ENCODE measurements around the gene MCF2L. TPM values are rescaled to one million over a fixed set of nuclear protein-coding genes. Genes with fewer than 3 reads are reported as not detected.

The MCF2L gene
- total and polyA plus RNA-seq, 10 of the 15 experiments (the other 5 are each of a cell fraction or from before 2014, with no cell fraction given), result 0.06 to 1.1 (median 0.21) TPM; not detected in 2

DNA sequence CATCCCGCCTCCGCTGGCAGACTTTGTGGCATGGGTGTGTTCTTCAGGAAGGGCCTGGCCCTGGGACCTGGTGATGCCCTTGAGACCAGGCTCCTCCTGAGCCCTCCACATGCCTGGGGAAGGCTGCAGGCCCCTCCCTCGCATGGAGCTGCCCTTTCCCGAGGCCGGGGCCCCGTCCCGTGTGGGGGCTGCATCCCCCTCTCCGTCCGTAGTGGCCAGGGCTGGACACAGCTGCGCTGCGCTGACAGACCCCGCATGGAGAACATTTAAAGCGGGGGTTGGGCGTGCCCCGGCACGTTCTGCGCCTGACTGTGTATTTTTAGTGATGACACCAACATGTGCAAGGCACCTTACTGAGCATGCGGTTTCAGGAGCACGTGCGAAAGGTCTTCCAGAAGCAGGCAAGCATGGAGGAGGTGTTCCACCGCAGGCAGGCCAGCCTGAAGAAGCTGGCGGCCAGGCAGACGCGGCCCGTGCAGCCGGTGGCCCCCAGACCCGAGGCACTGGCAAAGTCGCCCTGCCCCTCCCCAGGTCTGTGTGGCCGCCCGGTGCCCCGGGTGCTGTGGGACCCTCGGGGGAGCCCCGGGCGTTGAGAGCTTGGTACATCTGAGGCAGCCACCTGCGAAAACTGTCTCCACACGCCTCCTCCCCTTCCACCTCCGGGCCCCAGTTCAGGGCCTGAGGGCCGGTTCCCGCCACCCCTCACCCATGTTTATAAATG is 107.8 kb downstream of the MCF2L start:
- Histone ChIP-seq H3K27me3 (replicated peaks in 1 of 2; ENCODE audit: control insufficient read depth in 2 of 2, insufficient read depth in 2 of 2, low read length in 1 of 2) (no peaks in the 10 kb centered on the region), H4K20me1 (ENCODE audit: control insufficient read depth, insufficient read depth) (no peaks in the 10 kb centered on the region), H3K9me3 (replicated peaks; ENCODE audit: control insufficient read depth, insufficient read depth, low read length) (no peaks in the 10 kb centered on the region), H3K4me1 (ENCODE audit: control insufficient read depth, insufficient read depth, low read length) (no peaks in the 10 kb centered on the region), H3K36me3 (ENCODE audit: control insufficient read depth in 2 of 2, insufficient read depth in 2 of 2, low read length in 1 of 2) (no peaks in the 10 kb centered on the region), H2AFZ (ENCODE audit: control insufficient read depth, low read depth, low read length) (no peak overlapping the region), H3K4me2 (ENCODE audit: control insufficient read depth, insufficient read depth) (no peak overlapping the region), H3K9ac (ENCODE audit: control insufficient read depth, insufficient read depth, low read length) (no peak overlapping the region), H3K27ac (ENCODE audit: control insufficient read depth, insufficient read depth) (no peak overlapping the region), H3K4me3 (no peak overlapping the region), H3K79me2 (ENCODE audit: control insufficient read depth, insufficient read depth, low read length) (no peaks in the 10 kb centered on the region)
- CTCF ChIA-PET, result no interaction called here
- RAD21 ChIA-PET (ENCODE audit: unreplicated experiment), result no interaction called here
- intact Hi-C loops (cut with micrococcal nuclease; ENCODE audit: unreplicated experiment) (no loop called here), in situ Hi-C loops (cut with MboI) (no loop called here)
- SMC1A ChIA-PET (ENCODE audit: uncharacterized antibody, unreplicated experiment), result no interaction called here
- FAIRE-seq (no peak), ATAC-seq (no peak), DNase-seq (ENCODE audit: low read depth, low spot score) (no peak)
- POLR2A ChIA-PET, result no interaction called here
- TF ChIP-seq, protein P1, sequence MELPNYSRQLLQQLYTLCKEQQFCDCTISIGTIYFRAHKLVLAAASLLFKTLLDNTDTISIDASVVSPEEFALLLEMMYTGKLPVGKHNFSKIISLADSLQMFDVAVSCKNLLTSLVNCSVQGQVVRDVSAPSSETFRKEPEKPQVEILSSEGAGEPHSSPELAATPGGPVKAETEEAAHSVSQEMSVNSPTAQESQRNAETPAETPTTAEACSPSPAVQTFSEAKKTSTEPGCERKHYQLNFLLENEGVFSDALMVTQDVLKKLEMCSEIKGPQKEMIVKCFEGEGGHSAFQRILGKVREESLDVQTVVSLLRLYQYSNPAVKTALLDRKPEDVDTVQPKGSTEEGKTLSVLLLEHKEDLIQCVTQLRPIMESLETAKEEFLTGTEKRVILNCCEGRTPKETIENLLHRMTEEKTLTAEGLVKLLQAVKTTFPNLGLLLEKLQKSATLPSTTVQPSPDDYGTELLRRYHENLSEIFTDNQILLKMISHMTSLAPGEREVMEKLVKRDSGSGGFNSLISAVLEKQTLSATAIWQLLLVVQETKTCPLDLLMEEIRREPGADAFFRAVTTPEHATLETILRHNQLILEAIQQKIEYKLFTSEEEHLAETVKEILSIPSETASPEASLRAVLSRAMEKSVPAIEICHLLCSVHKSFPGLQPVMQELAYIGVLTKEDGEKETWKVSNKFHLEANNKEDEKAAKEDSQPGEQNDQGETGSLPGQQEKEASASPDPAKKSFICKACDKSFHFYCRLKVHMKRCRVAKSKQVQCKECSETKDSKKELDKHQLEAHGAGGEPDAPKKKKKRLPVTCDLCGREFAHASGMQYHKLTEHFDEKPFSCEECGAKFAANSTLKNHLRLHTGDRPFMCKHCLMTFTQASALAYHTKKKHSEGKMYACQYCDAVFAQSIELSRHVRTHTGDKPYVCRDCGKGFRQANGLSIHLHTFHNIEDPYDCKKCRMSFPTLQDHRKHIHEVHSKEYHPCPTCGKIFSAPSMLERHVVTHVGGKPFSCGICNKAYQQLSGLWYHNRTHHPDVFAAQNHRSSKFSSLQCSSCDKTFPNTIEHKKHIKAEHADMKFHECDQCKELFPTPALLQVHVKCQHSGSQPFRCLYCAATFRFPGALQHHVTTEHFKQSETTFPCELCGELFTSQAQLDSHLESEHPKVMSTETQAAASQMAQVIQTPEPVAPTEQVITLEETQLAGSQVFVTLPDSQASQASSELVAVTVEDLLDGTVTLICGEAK (IDR thresholded peaks at IDR 0.05; ENCODE audit: borderline replicate concordance), result no peak
- TF ChIP-seq NR2C2 (IDR thresholded peaks at IDR 0.05; ENCODE audit: borderline replicate concordance, control insufficient read depth, insufficient read length, low read depth) (no peak), NFIC (IDR thresholded peaks at IDR 0.05; ENCODE audit: low read depth, low read length) (no peak), EZH2 (IDR thresholded peaks at IDR 0.05; ENCODE audit: borderline replicate concordance, control insufficient read depth, low read depth, low read length) (no peak), ZNF24 (IDR thresholded peaks at IDR 0.05) (no peak), EED (IDR thresholded peaks at IDR 0.05; ENCODE audit: low read depth) (no peak), STAT3 (IDR thresholded peaks at IDR 0.05; ENCODE audit: low read depth, low read length) (no peak), MEF2B (IDR thresholded peaks at IDR 0.05; ENCODE audit: partially characterized antibody, poor library complexity, severe bottlenecking) (no peak)
- TF ChIP-seq, protein P2, sequence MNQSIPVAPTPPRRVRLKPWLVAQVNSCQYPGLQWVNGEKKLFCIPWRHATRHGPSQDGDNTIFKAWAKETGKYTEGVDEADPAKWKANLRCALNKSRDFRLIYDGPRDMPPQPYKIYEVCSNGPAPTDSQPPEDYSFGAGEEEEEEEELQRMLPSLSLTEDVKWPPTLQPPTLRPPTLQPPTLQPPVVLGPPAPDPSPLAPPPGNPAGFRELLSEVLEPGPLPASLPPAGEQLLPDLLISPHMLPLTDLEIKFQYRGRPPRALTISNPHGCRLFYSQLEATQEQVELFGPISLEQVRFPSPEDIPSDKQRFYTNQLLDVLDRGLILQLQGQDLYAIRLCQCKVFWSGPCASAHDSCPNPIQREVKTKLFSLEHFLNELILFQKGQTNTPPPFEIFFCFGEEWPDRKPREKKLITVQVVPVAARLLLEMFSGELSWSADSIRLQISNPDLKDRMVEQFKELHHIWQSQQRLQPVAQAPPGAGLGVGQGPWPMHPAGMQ (IDR thresholded peaks at IDR 0.05; ENCODE audit: borderline replicate concordance), result no peak
- no TSS peak for BruUV-seq (replicated peaks)
- 74% methylated on average over 32 of the region's 39 CpGs for WGBS (ENCODE audit: insufficient coverage, insufficient replicate concordance, low lambda C conversion rate, missing lambda C conversion rate)
